Mucosa of rectum (tissue), 2 donors: Measurements from ENCODE around the gene ALOX12B.
A peak's percentile ranks its signal among the peaks of the same experiment; 100 is the strongest.

Experiments used
- H3K27ac ChIP-seq, 2 donors: one replicate each; pipeline ENCODE4 v1.7.0; 2013; ENCODE audit warnings: inconsistent platforms in 2 of 2, low read depth in 2 of 2, low read length in 2 of 2
- H3K27me3 ChIP-seq, 2 donors: one replicate each; pipeline ENCODE4 v1.7.0; 2013; ENCODE audit warnings: low read length in 2 of 2; ENCODE audit not compliant: control insufficient read depth in 2 of 2, insufficient read depth in 2 of 2
- H3K36me3 ChIP-seq, 2 donors: one replicate each; pipeline ENCODE4 v1.7.0; 2013; ENCODE audit warnings: low read length in 2 of 2; ENCODE audit not compliant: control insufficient read depth in 2 of 2, insufficient read depth in 2 of 2
- H3K4me1 ChIP-seq, 2 donors: one replicate each; pipeline ENCODE4 v1.7.0; 2013; ENCODE audit warnings: low read length in 2 of 2, mild to moderate bottlenecking in 1 of 2; ENCODE audit not compliant: control insufficient read depth in 2 of 2, insufficient read depth in 2 of 2
- H3K4me3 ChIP-seq, 2 donors: one replicate each; pipeline ENCODE4 v1.7.0; 2013; ENCODE audit warnings: low read length in 2 of 2
- H3K9ac ChIP-seq, 2 donors: one replicate each; pipeline ENCODE4 v1.7.0; 2013; ENCODE audit warnings: low read length in 2 of 2, low read depth in 1 of 2, mild to moderate bottlenecking in 1 of 2
- H3K9me3 ChIP-seq, 2 donors: one replicate each; pipeline ENCODE4 v1.7.0; 2013; ENCODE audit warnings: low read length in 2 of 2; ENCODE audit not compliant: control insufficient read depth in 2 of 2
- donor health status: healthy.
- donor health status: Normal muscosa, but diverticular disease.

The ALOX12B gene

DNA sequence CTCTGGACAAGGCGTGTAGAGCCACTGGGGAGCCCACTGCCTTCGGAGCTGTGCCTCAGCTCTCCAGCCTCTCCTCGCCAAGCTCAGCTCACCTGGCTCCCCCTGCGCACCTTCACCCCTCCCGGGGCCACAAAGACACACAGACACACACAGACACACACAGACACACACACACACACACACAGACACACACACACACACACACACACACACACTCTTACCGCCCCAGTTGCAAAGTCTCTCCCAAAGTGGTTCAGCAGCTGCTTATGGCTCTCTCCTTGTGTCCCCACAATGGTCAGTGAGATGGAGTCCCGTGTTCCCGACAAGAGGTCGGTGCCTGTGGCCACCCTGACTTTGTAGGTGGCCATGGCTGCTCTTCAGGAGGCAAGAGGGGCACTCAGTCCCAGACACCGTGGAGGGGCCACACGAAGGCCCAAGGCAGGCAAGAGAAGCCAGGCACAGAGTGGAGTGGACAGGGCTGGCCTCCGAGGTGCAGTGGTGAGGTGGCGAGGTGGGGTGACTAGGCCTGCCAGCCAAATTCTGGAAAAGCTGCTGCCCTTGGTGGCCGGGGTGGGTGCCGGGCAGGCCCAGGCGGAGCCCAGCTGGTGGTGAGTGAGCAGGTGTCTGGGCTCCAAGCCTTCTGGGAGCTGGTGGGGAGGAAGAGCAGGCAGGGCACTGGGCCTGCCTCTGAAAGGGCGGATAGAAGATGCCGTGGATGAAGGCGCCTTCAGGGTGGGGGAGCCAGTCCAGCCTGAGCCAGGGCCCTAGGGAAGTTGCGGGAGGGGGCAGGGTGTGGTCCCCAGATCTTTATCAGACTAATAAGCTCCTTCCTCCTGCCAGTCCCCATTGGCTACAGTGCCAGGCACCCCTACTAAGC lies at the start of gene ALOX12B:
Gene ALOX12B, minus strand, starts transcription at position 642 of the 877 bp plus-strand sequence. Its CDS starts 274 bp downstream, at position 368.
- Histone ChIP-seq H3K27me3 (peaks cover 0 to 7% of the 10 kb centered on the region in 2 donors), H3K9me3 (no peaks in the 10 kb centered on the region), H3K4me1 (no peaks in the 10 kb centered on the region), H3K27ac (no peak within 1 kb of the TSS), H3K4me3 (no peak within 1 kb of the TSS), H3K9ac (no peak within 1 kb of the TSS), H3K36me3 (no peaks in the 10 kb centered on the region)

GRCh38 chr17:8133941-8134340 lies 46.4 kb upstream of the ALOX12B start:
- Histone ChIP-seq H3K4me1 (peaks cover 7 to 12% of the 10 kb centered on the region in 2 donors), H3K9ac (no peak overlapping the region), H3K36me3 (no peaks in the 10 kb centered on the region), H3K27ac (no peak overlapping the region), H3K4me3 (no peak overlapping the region), H3K27me3 (peaks cover 3 to 5% of the 10 kb centered on the region in 2 donors), H3K9me3 (no peaks in the 10 kb centered on the region)

DNA sequence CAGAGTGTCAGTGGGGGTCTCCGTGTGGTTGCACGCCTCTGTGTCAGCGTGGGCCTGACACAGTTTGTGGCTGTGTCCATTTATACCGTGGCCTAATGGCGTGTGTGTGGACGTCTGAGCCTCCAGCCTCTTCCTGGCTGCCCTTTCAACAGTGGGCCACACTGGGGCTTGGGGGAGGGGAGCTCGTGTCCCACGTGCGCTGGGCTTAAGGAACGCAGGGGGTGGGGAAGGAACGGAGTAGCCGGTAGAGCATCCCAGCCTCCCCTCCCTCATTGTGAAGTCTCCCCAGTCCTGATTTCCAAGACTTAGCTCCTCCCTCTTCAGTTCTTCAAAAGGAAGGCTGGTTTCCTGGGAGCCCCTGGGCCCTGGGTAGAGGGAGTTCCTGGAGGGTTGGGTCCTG lies 45.9 kb upstream of the ALOX12B start:
- H3K9ac ChIP-seq: no peak overlapping the region
- no peak overlapping the region for H3K27ac ChIP-seq
- H3K4me1 ChIP-seq: peaks cover 7 to 10% of the 10 kb centered on the region in 2 donors

DNA sequence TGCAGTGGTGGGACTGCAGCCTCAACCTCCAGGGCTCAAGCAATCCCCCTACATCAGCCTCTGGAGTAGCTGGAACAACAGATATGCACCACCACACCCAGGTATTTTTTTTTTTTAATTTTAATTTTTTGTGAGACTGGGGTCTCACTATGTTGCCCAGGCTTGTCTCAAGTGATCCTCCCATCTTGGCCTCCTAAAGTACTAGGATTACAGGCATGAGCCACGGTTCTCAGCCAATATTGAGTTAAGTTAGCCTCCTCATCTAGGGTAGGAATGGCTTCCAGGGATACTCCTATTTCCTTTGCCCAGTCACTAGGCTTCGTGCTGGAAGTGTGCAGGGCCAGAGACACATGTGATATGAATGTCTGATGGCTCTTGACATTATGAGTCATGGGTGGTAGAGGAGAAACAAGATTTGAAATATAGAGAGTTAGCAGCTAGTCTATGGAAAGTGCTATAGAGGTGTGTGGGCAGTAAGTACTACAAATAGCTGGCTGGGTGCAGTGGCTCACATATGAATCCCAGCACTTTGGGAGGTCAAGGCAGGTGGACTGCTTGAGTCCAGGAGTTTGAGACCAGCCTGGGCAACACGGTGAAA lies 44.4 kb upstream of the ALOX12B start:
- Histone ChIP-seq H3K9ac (no peak overlapping the region), H3K4me1 (peaks cover 4% of the 10 kb centered on the region in 2 donors), H3K4me3 (no peak overlapping the region), H3K27ac (no peak overlapping the region), H3K9me3 (no peaks in the 10 kb centered on the region), H3K27me3 (peaks cover 5 to 9% of the 10 kb centered on the region in 2 donors), H3K36me3 (no peaks in the 10 kb centered on the region)

More for the DNA sequence above, 45.9 kb upstream of the ALOX12B start:
- Histone ChIP-seq H3K36me3 (no peaks in the 10 kb centered on the region), H3K4me3 (no peak overlapping the region), H3K27me3 (peaks cover 5% of the 10 kb centered on the region in 2 donors), H3K9me3 (no peaks in the 10 kb centered on the region)

DNA sequence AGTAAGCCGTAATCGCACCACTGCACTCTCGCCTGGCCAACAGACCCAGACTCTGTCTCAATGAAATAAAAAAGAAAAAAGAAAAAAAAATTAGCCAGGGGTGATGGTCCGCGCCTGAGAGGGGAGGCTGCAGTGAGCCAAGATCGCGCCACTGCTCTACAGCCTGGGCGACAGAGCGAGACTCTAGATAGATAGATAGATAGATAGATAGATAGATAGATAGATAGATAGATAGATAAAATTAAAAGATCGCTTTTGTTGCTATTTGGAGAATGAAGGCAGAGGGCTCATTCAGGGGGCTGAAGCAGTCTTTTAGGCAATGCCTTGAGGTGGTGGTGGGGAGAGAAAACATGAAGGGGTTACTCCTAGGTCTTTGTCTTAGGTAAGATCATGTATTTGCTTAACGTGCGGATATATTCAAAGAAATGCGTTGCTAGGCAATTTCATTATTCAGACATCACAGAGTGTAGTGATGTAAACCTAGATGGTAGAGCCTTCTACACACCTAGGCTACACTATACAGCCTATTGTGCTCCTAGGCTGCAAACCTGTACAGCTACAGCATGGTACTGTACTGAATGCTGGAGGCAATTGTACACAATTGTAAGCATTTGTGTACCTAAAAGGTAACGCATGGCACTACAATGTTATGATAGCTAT lies 40.7 kb upstream of the ALOX12B start:
- no peak overlapping the region for H3K9ac ChIP-seq
- H3K27me3 ChIP-seq: peaks cover 26 to 28% of the 10 kb centered on the region in 2 donors
- no peaks in the 10 kb centered on the region for H3K36me3 ChIP-seq
- H3K27ac ChIP-seq: no peak overlapping the region
- no peak overlapping the region for H3K4me3 ChIP-seq
- H3K9me3 ChIP-seq: no peaks in the 10 kb centered on the region
- H3K4me1 ChIP-seq: peaks cover 36 to 37% of the 10 kb centered on the region in 2 donors

DNA sequence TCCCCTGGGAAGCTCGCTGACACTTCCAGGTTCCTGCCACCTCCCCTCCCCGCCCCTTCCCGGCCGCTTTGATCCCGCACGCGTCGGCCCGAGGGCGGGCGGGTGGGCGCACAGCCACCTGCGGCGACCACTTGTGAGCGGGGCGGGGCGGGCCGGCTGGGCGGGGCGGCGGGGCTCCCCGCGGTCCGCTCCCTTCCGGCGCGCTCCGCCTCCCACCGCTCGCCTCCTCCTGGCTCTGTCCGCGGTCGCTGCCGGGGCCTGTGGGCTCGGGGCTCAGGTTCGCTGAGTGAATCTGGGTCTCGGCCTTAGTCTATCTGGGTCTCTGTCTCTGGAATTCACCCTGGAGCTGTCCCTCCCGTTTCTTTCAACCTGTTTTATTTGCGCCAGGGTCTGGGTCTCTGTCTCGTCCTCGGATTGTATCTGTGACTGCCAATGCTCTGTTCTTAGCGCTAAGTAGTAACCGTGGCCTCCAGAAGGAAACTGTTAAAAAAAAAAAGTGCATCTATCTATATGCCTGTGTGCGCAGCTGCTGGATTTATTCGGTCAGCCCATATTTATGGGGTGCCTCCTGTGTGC lies 39.1 kb upstream of the ALOX12B start:
- Histone ChIP-seq H3K27me3 (peaks cover 34 to 39% of the 10 kb centered on the region in 2 donors), H3K27ac (peak overlapping the region in 1 of 2 donors; percentile 23), H3K4me3 (peak overlapping the region; percentile 67 to 87), H3K9me3 (no peaks in the 10 kb centered on the region), H3K9ac (peak overlapping the region; percentile 44 to 49), H3K36me3 (no peaks in the 10 kb centered on the region), H3K4me1 (peaks cover 47 to 50% of the 10 kb centered on the region in 2 donors)

DNA sequence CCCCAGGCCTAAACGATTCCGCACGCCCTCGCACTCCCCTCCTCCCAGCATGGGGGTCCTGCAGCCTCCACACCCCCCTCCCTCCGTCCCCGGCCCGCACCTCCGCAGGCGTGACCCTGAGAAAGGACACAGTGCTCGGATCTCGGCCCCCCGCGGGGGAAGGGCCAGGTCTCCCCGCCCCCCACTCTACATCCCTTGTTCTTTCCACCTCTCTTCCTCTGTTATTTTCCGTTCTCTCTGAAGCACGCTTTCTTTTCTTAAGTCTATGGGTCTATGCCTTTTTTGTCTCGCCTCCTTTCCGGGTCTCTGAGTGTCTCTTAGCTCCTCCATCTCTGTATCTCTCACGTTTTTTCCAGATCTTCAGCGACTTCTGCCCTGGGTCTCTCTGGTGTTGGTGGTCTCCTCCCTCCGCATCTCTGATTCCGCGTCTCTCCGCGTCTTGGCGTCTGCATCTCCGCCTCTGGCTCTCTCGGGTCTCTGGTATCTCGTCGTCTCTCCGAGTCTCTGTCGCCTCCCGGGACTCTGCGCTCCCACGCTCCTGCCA lies 38.5 kb upstream of the ALOX12B start:
- Histone ChIP-seq H3K27ac (peak overlapping the region in 1 of 2 donors; percentile 23), H3K9ac (peak overlapping the region; percentile 34 to 44), H3K27me3 (peaks cover 32 to 39% of the 10 kb centered on the region in 2 donors)

DNA sequence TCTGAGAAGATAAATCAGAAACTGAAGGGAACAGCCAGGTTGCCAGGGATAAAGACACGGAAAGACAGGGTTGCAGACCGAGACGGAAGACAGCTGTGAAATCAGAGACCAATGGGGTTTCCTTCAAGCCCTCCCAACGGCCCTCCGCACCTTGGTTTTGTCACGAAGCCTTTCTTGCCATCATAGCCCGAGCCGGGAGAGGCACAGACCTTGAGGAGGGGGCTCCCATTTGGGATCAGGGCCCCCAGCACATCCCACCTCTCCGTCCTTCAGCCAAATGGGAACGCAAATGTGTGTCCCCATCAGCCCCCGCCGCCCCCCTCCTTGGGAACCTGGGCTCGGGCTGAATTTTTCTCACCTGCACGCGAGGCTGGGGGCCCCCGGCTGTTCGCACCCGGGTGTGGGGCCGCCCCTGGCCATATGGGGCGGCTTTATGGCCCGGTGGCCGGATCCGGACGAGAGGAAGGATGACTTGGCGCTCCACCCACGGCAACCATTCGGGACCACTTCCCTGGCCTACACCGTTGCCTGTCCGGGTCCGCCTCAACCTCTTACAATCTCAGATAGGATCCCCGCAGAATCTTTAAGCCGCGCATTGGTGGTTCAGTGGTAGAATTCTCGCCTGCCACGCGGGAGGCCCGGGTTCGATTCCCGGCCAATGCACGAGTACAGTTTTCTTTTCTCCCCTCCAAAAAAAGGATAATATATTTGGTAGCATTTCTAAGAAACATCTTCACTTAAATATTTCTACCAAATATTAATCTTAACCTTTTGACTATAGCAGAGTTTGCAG lies 37.8 kb upstream of the ALOX12B start:
- peaks cover 55 to 59% of the 10 kb centered on the region in 2 donors for H3K4me1 ChIP-seq
- H3K27me3 ChIP-seq: peaks cover 32 to 39% of the 10 kb centered on the region in 2 donors
- no peak overlapping the region for H3K27ac ChIP-seq
- H3K9ac ChIP-seq: peak overlapping the region in 1 of 2 donors; percentile 44
- H3K4me3 ChIP-seq: peak overlapping the region; percentile 67 to 87
- H3K36me3 ChIP-seq: no peaks in the 10 kb centered on the region
- H3K9me3 ChIP-seq: no peaks in the 10 kb centered on the region

More for the DNA sequence above, 38.5 kb upstream of the ALOX12B start:
- Histone ChIP-seq H3K4me3 (peak overlapping the region; percentile 67 to 87), H3K4me1 (peaks cover 48 to 54% of the 10 kb centered on the region in 2 donors), H3K9me3 (no peaks in the 10 kb centered on the region), H3K36me3 (no peaks in the 10 kb centered on the region)
